ENCODE data around the gene CLOCK.
A peak's percentile ranks its signal among the peaks of the same experiment; 100 is the strongest.
"Not testable (repeated sequence)": the region's sequence is repeated elsewhere in the genome, so short reads cannot be mapped to it uniquely, and the experiment has no call there.

The CLOCK gene

DNA sequence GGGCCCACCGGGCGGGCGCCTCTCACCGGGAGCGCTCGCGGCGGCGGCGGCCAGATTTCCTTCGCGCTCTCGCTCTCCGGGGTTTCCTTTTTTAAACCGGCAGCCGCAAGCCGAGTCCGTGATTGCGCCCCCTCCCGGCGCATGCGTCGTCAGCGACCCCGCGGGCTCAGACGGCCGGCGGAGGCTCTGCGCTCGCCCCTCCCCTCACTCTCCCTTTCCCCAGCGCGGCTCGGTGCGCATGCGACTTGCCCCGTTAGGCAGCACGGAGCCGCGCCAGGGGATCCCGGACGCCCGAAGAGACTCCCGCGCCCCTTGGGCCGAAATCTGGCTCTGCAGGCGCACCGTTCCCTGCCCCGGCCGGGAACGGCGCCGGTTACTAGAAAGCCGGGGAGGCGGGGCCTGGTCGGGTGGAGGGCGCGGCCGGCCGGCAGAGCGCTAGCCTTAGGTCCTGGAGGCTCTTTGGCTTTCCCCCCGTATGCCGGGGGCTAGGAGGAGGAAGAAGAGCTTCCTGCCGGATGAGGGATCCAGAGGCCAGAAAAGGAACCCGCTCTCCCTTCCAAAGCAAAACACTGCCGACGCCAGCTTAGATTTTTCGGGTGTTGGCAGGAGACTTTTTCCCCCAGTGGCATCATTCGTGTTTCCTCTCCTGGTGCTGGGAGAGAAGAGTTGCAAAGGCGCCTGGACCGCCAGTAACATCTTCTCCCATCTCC is at the start of gene CLOCK:
TSS of gene CLOCK (minus strand) at position 154 of the 710 bp plus-strand sequence. CDS start 64,124 bp downstream, outside the sequence.
- DNase-seq (ENCODE audit: insufficient read length, low spot score) = peak; percentile 33

DNA sequence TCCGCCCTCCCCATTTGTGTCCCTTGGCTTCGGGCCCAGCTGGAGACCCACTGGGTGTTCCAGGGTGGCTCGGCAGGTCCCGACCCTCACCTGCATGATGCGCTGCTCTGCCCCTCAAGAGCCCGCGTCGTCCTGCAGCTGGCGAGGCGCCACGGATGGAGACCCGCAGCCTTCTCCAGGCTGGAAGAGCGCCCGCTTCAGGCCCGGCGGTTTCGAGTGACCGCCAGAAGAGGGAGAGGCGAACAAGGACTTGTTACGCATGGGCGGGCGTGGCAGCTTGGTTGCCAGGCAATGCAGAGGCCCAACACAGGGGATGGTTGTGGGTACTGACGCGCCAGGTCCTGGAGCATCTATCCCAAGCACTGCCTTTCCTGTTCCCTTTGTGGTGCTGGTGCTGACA is 45.3 kb upstream of the CLOCK start, which contains the start of gene PDCL2:
TSS of gene PDCL2 (minus strand) at position 232 of the 400 bp plus-strand sequence. CDS start at position 96, 136 bp downstream.
- DNase-seq (ENCODE audit: insufficient read length, low spot score) (no peak), FAIRE-seq (no peak)
- no peak for TF ChIP-seq POLR2A (IDR thresholded peaks at IDR 0.05; ENCODE audit: low read depth, low read length)

More for the DNA sequence above, at the start of gene CLOCK:
- TF ChIP-seq POLR2A (IDR thresholded peaks at IDR 0.05; ENCODE audit: low read depth, low read length) = peak; percentile 36
- FAIRE-seq = no peak

- TF ChIP-seq POLR2A (IDR thresholded peaks at IDR 0.05; ENCODE audit: low read depth, low read length) = no peak
- FAIRE-seq (no peak), DNase-seq (ENCODE audit: insufficient read length, low spot score) (no peak)
These were observed 41.5 kb upstream of the CLOCK start for GRCh38 chr4:55588160-55588559.

DNA sequence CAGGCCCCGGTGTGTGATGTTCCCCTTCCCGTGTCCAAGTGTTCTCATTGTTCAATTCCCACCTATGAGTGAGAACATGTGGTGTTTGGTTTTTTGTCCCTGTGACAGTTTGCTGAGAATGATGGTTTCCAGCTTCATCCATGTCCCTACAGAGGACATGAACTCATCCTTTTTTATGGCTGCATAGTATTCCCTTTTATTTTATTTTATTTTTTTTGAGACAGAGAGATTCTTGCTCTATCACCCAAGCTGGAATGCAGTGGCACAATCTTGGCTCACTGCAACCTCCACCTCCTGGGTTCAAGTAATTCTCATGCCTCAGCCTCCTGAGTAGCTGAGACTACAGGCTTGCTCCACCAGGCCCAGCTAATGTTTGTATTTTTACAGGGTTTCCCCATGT is 36.1 kb upstream of the CLOCK start:
- FAIRE-seq = not testable (repeated sequence)

GRCh38 chr4:55578341-55579010 is 31.8 kb upstream of the CLOCK start:
- no peak for DNase-seq (ENCODE audit: insufficient read length, low spot score)
- no peak for FAIRE-seq
- no peak for TF ChIP-seq POLR2A (IDR thresholded peaks at IDR 0.05; ENCODE audit: low read depth, low read length)

More for the DNA sequence above, 36.1 kb upstream of the CLOCK start:
- DNase-seq (ENCODE audit: insufficient read length, low spot score) = not testable (repeated sequence)

DNA sequence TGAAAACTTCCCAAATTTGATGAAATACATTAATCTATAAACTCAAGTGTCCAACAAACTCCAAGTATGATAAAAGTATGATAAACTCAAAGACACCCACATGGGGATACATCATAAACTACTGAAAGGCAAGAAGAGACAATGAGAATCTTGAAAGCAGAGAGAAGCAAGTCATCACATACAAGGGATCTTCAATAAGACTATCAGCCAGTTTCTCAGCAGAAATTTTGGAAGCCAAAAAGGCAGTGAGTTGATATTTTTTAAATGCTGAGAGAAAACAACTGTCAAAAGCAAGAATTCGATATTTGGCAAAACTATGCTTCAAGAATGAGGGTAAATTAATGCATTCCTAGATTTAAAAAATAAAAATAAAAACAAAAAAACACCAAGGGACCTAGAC is 28.8 kb upstream of the CLOCK start:
- no peak for FAIRE-seq
- no peak for DNase-seq (ENCODE audit: insufficient read length, low spot score)
- no peak for TF ChIP-seq POLR2A (IDR thresholded peaks at IDR 0.05; ENCODE audit: low read depth, low read length)

DNA sequence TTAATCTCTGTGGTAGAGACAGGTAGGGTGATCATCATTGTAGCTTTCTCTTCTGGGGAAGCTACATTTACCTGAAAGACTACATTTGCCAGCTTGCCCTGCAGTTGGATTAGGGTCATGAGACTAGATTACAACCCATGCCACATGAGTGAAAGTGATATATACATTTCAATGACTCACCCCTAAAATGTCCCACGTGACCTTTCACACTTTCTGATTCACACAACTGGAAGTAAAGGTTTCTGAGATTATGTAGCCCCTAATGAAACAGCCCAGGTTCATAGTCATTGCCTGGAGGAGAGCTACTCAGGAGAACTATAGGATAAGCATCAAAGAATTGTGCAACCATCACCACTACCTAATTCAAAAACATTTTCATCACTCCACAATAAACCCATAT is 27.5 kb upstream of the CLOCK start:
- FAIRE-seq = no peak
- TF ChIP-seq POLR2A (IDR thresholded peaks at IDR 0.05; ENCODE audit: low read depth, low read length) = no peak
- DNase-seq (ENCODE audit: insufficient read length, low spot score) = no peak

- FAIRE-seq (no peak), DNase-seq (ENCODE audit: insufficient read length, low spot score) (no peak)
- TF ChIP-seq POLR2A (IDR thresholded peaks at IDR 0.05; ENCODE audit: low read depth, low read length) = no peak
These were observed 25.1 kb upstream of the CLOCK start for GRCh38 chr4:55571806-55572205.

DNA sequence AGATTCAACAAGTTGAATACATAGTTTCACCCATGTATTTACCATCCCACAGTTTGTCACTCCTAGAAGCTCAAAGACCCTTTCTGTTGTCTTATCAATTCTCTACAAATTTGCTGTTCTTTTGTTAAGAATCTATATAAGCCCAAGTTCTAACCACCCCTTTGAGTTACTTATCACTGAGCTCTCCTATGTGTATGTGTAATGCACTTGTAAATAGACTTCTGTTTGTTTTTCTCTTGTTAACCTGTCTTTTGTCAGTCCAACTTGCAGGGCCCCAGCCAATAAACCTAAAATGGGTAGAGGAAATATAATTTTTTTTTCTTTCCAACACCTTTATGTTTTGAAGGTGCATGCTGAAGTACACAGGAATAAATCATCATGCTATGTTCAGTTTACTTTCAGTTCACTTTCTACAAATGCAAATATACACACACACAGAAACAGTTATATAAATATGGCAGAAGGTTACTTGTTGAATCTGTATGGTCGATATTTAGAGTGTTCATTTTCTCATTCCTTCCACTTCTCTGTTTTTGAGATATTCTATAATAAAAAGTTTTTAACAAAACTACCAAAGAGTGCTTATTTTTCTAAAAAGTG is 22.3 kb upstream of the CLOCK start:
- DNase-seq (ENCODE audit: insufficient read length, low spot score) = no peak
- no peak for TF ChIP-seq POLR2A (IDR thresholded peaks at IDR 0.05; ENCODE audit: low read depth, low read length)
- no peak for FAIRE-seq

- no peak for TF ChIP-seq POLR2A (IDR thresholded peaks at IDR 0.05; ENCODE audit: low read depth, low read length)
- FAIRE-seq = no peak
- DNase-seq (ENCODE audit: insufficient read length, low spot score) = no peak
These were observed 15.2 kb upstream of the CLOCK start for GRCh38 chr4:55561889-55562288.

DNA sequence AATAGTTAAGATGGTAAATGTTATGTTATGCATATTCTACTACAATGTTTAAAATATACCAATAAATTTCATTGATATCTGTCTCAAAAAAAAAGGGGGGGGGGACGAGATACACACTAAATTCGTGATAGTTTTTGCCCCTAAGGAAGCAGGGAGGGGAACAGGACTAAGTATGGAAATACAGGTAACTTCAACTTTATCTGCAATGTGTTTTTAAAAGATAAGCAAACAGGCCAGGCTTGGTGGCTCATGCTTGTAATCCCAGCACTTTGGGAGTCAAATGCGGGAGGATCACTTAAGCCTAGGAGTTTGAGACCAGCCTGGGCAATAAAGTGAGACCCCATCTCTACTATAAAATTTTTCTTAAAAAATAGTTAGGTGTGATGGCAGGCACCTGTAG is 13.4 kb upstream of the CLOCK start:
- no peak for TF ChIP-seq POLR2A (IDR thresholded peaks at IDR 0.05; ENCODE audit: low read depth, low read length)
- no peak for FAIRE-seq
- DNase-seq (ENCODE audit: insufficient read length, low spot score) = no peak

- FAIRE-seq = no peak
- no peak for TF ChIP-seq POLR2A (IDR thresholded peaks at IDR 0.05; ENCODE audit: low read depth, low read length)
- DNase-seq (ENCODE audit: insufficient read length, low spot score) = no peak
These were observed 7.8 kb upstream of the CLOCK start for GRCh38 chr4:55554453-55555030.

- peak; percentile 95 for FAIRE-seq
- peak; percentile 55; the same call in 1 of the 2 replicates for TF ChIP-seq POLR2A (IDR thresholded peaks at IDR 0.05; ENCODE audit: low read depth, low read length)
- DNase-seq (ENCODE audit: insufficient read length, low spot score) = peak; percentile 23
These were observed 6.9 kb upstream of the CLOCK start for GRCh38 chr4:55553441-55554201.

DNA sequence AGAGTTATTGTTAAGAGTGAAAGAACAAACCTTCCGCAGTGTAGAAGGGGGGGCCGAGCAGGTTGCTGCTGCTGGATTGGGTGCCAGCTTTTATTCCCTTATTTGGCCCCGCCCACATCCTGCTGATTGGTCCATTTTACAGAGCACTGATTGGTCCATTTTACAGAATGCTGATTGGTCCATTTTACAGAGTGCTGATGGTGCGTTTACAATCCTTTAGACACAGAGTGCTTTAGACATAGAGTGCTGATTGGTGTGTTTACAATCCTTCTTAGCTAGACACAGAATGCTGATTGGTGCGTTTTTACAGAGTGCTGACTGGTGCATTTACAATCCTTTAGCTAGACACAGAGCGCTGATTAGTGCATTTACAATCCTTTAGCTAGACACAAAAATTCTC is 5.3 kb upstream of the CLOCK start:
- DNase-seq (ENCODE audit: insufficient read length, low spot score) = not testable (repeated sequence)

More for the DNA sequence above, 5.3 kb upstream of the CLOCK start:
- FAIRE-seq = not testable (repeated sequence)
